NT2/D1 (cell line): ENCODE results near the gene GRIN2C.

Experiments
- DNase-seq: peaks from one replicate; pipeline ENCODE4 v3.0.0-alpha.2; 2011; ENCODE audit warnings: low read depth, low spot score
- H3K27me3 ChIP-seq: 2 replicates; pipeline ENCODE4 v1.6.0; 2011; ENCODE audit warnings: mild to moderate bottlenecking; ENCODE audit not compliant: insufficient read length, insufficient read depth
- H3K36me3 ChIP-seq: 2 replicates; pipeline ENCODE4 v1.6.1; 2011; ENCODE audit warnings: mild to moderate bottlenecking, low read length, mixed read lengths; ENCODE audit not compliant: insufficient read depth, insufficient read length
- H3K4me1 ChIP-seq: 2 replicates; pipeline ENCODE4 v1.5.1; 2011; ENCODE audit not compliant: insufficient read depth, insufficient read length
- H3K4me3 ChIP-seq: 2 replicates; pipeline ENCODE4 v1.5.1; 2011; ENCODE audit warnings: low read depth; ENCODE audit not compliant: insufficient read length
- H3K9ac ChIP-seq: 2 replicates; pipeline ENCODE4 v1.6.0; 2011; ENCODE audit warnings: low read depth; ENCODE audit not compliant: insufficient read length
- H3K9me3 ChIP-seq: 2 replicates; pipeline ENCODE4 v1.5.1; 2011; ENCODE audit warnings: mild to moderate bottlenecking, low read length; ENCODE audit not compliant: insufficient read depth
- SUZ12 ChIP-seq: IDR thresholded peaks from 2 replicates; pipeline ENCODE4 v1.6.1; 2011; ENCODE audit not compliant: insufficient read length, insufficient read depth; ENCODE audit errors: extremely low read depth
- YY1 ChIP-seq: IDR thresholded peaks from 2 replicates; pipeline ENCODE4 v1.6.1; 2011; ENCODE audit not compliant: insufficient read length, insufficient read depth
- ZNF274 ChIP-seq: IDR thresholded peaks from 2 replicates; pipeline ENCODE4 v1.6.1; 2011; ENCODE audit warnings: mild to moderate bottlenecking, low read depth, low read length

Gene GRIN2C

DNA sequence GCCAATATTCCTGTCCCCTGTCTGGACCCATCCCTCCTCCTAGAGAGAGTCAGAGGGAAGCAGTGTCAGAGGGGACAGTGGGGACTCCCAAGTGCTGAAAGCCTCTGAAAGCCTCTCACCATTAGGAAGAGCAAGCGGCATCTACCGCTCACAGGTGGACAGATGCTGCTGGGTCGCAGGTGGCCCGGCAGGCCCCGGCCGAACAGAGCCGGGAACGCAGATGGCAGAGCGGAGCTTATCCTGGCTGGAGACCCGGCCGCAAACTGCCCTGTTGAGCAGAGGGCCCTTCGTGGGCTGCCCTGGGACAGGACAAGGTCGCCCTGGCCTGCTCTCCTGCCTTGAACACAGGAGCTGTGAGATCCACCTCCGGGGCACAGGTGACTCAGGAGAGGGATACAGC lies 60.6 kb downstream of the GRIN2C start:
- TF ChIP-seq ZNF274 (no peak), SUZ12 (no peak), YY1 (no peak)
- no peak overlapping the region for H3K9ac ChIP-seq
- no peak for DNase-seq
- H3K9me3 ChIP-seq: no peaks in the 10 kb centered on the region
- H3K4me3 ChIP-seq: no peak overlapping the region
- no peaks in the 10 kb centered on the region for H3K4me1 ChIP-seq
- peaks cover 88% of the 10 kb centered on the region for H3K36me3 ChIP-seq
- H3K27me3 ChIP-seq: no peaks in the 10 kb centered on the region

DNA sequence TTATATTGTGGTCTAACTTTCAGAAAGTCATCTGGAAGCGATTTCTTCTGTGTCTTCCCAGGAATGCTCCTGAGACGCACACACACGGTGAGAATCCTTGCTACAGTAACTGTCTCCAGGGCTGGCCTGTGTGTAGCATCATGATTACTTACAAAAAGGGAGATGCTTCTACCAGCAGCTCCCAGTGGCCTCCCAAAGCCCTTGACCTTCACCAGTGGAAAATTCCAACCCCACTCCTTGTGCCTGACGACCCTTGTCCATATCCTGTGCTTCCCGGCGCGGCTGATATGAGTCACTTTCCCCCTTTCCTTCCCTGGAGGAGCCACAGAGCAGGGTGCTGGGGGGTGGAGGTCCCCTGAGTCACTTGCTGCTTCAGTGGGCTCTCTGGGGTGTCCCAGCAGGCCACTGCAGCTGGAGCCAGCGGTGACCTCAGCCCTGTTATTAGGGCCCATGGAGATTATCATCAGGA lies 61.4 kb downstream of the GRIN2C start:
- Histone ChIP-seq H3K4me1 (no peaks in the 10 kb centered on the region), H3K36me3 (peaks cover 90% of the 10 kb centered on the region), H3K4me3 (no peak overlapping the region), H3K27me3 (no peaks in the 10 kb centered on the region), H3K9me3 (no peaks in the 10 kb centered on the region), H3K9ac (peak overlapping the region; percentile 26)
- DNase-seq: no peak
- TF ChIP-seq YY1: no peak
- no peak for TF ChIP-seq ZNF274
- no peak for TF ChIP-seq SUZ12

DNA sequence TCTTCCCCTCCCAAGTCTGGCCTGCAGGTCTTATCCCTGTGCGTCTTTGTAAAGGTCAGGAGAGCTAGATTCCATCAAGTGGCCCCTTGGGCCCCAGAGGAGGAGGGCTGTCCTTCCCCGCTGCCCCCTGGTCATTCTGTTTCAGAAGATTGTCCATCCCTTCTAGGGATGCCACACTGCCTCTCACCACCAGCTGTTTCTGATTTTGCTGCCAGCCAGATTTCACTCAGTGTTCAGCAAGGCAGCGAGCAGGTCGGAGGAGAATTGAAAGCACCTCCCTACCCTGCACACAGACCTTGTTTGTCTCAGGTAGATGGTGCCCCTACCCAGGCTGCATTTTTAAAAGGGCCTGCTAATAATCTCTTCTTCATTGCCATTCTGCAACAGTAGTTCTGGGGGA lies 61.9 kb downstream of the GRIN2C start:
- Histone ChIP-seq H3K9me3 (no peaks in the 10 kb centered on the region), H3K36me3 (peaks cover 92% of the 10 kb centered on the region), H3K27me3 (no peaks in the 10 kb centered on the region), H3K9ac (no peak overlapping the region), H3K4me3 (no peak overlapping the region), H3K4me1 (no peaks in the 10 kb centered on the region)
- TF ChIP-seq SUZ12 (no peak), ZNF274 (no peak), YY1 (no peak)
- DNase-seq: no peak

DNA sequence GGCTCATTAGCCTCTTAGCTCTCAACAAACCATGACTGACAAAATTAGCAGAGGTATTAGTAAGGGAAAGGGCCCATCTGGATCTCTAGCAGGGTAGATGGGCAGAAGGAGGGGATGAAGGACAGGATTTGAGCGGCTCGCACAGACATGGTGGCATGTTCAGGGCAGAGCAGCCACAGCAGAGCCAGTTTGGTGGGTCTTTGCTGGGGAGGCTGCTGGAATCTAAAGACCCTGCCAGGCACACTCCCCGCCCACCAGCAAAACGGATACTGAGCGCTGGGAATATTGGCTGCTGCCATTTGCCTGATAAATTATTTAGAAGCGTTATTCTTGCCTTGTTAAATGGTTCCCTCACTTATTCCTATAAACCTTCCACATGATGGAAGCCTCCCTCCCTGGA lies 62.8 kb downstream of the GRIN2C start:
- H3K9me3 ChIP-seq: no peaks in the 10 kb centered on the region
- H3K9ac ChIP-seq: no peak overlapping the region
- peaks cover 90% of the 10 kb centered on the region for H3K36me3 ChIP-seq

DNA sequence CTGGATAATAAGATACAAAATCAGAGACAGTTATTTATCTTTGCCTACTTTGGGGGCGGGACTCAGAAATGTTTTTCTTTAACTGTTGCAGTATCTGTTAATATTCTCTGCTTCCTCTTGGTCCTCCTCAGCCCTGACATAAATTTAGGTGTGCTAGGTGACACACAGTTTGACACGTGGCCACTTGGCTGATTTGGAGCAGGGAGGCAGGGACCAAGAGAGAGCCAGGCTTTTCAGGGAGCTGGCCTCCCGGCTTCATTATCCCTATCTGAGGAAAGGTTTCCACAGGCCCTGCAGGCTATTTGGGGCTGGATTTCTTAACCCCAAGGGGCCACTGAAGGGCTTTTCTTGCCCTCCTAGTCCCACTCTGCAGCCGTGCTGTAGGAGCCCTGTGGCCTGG lies 63.5 kb downstream of the GRIN2C start:
- TF ChIP-seq ZNF274: no peak
- TF ChIP-seq SUZ12: no peak
- TF ChIP-seq YY1: no peak
- peaks cover 89% of the 10 kb centered on the region for H3K36me3 ChIP-seq
- H3K9me3 ChIP-seq: no peaks in the 10 kb centered on the region
- no peak for DNase-seq
- no peak overlapping the region for H3K4me3 ChIP-seq
- H3K9ac ChIP-seq: no peak overlapping the region
- no peaks in the 10 kb centered on the region for H3K27me3 ChIP-seq
- H3K4me1 ChIP-seq: no peaks in the 10 kb centered on the region

More for the DNA sequence above, 62.8 kb downstream of the GRIN2C start:
- no peaks in the 10 kb centered on the region for H3K4me1 ChIP-seq
- no peak for DNase-seq
- no peak overlapping the region for H3K4me3 ChIP-seq
- H3K27me3 ChIP-seq: no peaks in the 10 kb centered on the region
- TF ChIP-seq ZNF274 (no peak), YY1 (no peak), SUZ12 (no peak)

DNA sequence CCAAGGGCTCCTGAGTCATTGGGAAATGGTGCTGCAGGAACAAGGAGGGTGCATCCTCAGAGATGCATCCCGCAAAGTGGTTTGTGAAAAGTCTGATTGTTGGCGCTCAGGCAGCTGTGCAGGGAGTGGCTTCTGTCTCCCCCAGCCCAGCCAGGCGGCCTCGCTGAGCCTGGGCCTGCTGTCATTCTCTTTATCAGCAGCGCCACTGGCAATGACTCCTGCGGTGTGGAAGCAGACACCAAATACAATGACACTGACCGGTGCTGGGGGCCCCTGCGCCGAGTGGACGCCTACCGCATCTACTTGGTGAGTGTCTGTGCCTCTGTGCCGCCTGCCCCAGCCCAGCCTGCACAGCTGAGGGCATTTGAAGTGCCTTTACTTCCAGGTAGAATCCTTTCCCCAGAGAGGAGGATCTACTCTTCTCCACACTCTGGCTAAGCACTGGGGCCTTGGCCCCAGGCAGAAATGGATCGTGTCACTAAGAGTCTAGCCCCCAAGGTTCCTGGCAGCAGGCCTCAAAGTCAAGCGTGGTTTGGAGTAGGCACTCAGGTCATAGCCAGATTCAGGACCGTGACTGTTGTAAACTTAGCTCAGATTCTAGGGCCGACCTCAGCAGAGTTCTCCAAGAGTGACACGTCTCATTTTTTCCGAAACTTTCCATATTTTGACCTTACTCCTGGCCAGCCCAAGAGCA lies 64.2 kb downstream of the GRIN2C start:
- Histone ChIP-seq H3K9me3 (no peaks in the 10 kb centered on the region), H3K4me3 (no peak overlapping the region), H3K9ac (no peak overlapping the region), H3K36me3 (peaks cover 89% of the 10 kb centered on the region), H3K27me3 (no peaks in the 10 kb centered on the region), H3K4me1 (no peaks in the 10 kb centered on the region)
- DNase-seq: no peak
- no peak for TF ChIP-seq SUZ12
- TF ChIP-seq YY1: no peak
- TF ChIP-seq ZNF274: no peak

DNA sequence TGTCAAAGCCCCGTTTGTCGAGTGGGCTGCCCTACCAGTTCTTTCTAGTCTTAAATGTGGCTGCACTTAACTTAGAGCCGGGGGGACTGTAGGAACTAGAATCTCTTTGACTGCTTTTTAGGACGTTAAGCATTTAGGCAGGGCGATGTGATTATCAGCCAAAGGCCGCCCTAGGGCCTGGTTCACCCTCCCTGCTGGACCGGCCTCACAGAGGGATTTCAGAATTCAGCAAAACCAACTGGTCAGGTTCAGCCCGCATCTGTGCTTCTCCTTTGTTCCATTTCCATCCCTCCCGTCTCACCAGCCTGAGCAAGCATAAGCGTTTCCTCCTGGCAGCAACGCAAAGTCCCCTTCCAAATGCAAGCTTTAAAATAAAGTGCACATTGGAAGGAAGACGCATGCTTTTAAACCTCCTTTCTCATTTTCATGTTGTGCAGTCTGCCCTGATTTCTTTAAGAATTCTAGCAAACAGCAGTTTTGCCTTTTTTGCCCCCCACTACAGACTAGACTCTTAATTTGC lies 67.0 kb downstream of the GRIN2C start:
- TF ChIP-seq ZNF274: no peak
- TF ChIP-seq SUZ12: no peak
- TF ChIP-seq YY1: no peak
- Histone ChIP-seq H3K27me3 (no peaks in the 10 kb centered on the region), H3K36me3 (peaks cover 84% of the 10 kb centered on the region)

More for the DNA sequence above, 67.0 kb downstream of the GRIN2C start:
- no peak overlapping the region for H3K9ac ChIP-seq
- no peak for DNase-seq
- no peak overlapping the region for H3K4me3 ChIP-seq
- no peaks in the 10 kb centered on the region for H3K9me3 ChIP-seq
- H3K4me1 ChIP-seq: no peaks in the 10 kb centered on the region
